MM.1S (cell line): Measurements from ENCODE around the gene ADAMTS19.

Experiments
- EZH2 ChIP-seq: fragments of 300-600 bp; sonication (generic); optimal IDR thresholded peaks from 2 replicates; pipeline ENCODE3; 2017; ENCODE audit warnings: low read depth, mild to moderate bottlenecking, antibody characterized with exemption, low read length, mixed read lengths
- TF ChIP-seq, protein P1 (sequence below): fragments of 300-600 bp; sonication (generic); IDR thresholded peaks from 2 replicates; pipeline ENCODE4 v1.5.1; 2016; ENCODE audit warnings: antibody characterized with exemption, low read length, mixed read lengths

DNA sequence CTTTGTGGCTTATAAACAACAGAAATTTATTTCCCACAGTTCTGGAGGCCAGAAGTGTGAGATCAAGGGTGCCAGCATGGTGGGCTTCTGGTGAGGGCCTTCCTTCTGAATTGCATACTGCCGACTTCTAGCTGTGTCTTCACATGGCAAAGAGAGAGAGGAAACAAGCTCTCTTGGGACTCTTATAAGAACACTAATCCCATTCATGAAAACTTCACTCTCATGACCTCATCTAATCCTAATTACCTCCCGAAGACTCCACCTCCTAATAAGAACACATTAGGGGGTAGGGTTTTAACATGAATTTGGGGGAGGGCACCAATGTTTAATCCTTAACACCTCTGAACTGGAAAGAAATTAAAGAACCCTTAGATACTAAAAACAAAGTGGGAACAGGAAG is 211.9 kb downstream of the ADAMTS19 start:
- TF ChIP-seq, protein P1, sequence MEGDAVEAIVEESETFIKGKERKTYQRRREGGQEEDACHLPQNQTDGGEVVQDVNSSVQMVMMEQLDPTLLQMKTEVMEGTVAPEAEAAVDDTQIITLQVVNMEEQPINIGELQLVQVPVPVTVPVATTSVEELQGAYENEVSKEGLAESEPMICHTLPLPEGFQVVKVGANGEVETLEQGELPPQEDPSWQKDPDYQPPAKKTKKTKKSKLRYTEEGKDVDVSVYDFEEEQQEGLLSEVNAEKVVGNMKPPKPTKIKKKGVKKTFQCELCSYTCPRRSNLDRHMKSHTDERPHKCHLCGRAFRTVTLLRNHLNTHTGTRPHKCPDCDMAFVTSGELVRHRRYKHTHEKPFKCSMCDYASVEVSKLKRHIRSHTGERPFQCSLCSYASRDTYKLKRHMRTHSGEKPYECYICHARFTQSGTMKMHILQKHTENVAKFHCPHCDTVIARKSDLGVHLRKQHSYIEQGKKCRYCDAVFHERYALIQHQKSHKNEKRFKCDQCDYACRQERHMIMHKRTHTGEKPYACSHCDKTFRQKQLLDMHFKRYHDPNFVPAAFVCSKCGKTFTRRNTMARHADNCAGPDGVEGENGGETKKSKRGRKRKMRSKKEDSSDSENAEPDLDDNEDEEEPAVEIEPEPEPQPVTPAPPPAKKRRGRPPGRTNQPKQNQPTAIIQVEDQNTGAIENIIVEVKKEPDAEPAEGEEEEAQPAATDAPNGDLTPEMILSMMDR: no peak
- TF ChIP-seq EZH2: no peak
